K562 (cell line): ENCODE results near the gene GPR35. TPM values are rescaled to one million over a fixed set of nuclear protein-coding genes. Genes with fewer than 3 reads are reported as not detected.

Source experiments
- ATAC-seq: fragments of 200-7000 bp; cut with Tn5 transposase; 3 replicates; pipeline ENCODE4 v1.9.1; 2020; ENCODE audit warnings: moderate library complexity
- BruUV-seq: library from RNA; stranded (reverse); fragments of 400-500 nt; replicated peaks from 2 replicates; lab custom pipeline; 2021; lab: Mats Ljungman, UMichigan
- CTCF ChIA-PET: fragments of 300-600 bp; formaldehyde crosslinking; extraction: SDS; loops from one replicate; lab custom pipeline; 2021; ENCODE audit warnings: low intra/inter-chr PET ratio; lab: Yijun Ruan, JAX
- POLR2A ChIA-PET: fragments of 300-600, 350-650 bp; sonication (Branson Sonifier 250); formaldehyde crosslinking; extraction: SDS; loops from one replicate; lab custom pipeline; 2021; ENCODE audit warnings: antibody characterized with exemption, inconsistent platforms; lab: Yijun Ruan, JAX
- DNase-seq, 4 experiments: peaks; one replicate each; pipeline versions ENCODE4 v3.0.0 to v3.0.0-alpha.2; 2011 to 2018; ENCODE audit warnings: low spot score in 3 of 4, mixed read lengths in 3 of 4; ENCODE audit errors: extremely low read depth in 1 of 4
- FAIRE-seq: peaks from 2 replicates; lab custom pipeline; 2011; peaks lifted over from hg19 to GRCh38; lab: Jason Lieb, UNC
- H2AFZ ChIP-seq: 2 replicates; pipeline ENCODE4 v1.6.0; 2011; ENCODE audit warnings: low read depth, low read length, control low read depth, inconsistent platforms
- H3K27ac ChIP-seq: fragments of 200-600 bp; 3 replicates; pipeline ENCODE4 v1.8.0; 2011; ENCODE audit warnings: low read depth, mild to moderate bottlenecking, control low read depth, inconsistent platforms, low read length, moderate library complexity, mixed read lengths; ENCODE audit errors: extremely low read depth
- H3K27me3 ChIP-seq, 2 experiments: fragments of 300-600 bp in 1 of 2; 2 replicates in 1 of 2; 3 replicates in 1 of 2; pipeline versions ENCODE4 v1.6.0 to v1.8.0; 2011; ENCODE audit warnings: inconsistent platforms in 2 of 2, low read length in 2 of 2, mild to moderate bottlenecking in 1 of 2, mixed read lengths in 1 of 2, moderate library complexity in 1 of 2; ENCODE audit not compliant: control insufficient read depth in 2 of 2, insufficient read depth in 2 of 2
- H3K36me3 ChIP-seq: fragments of 300-600 bp; 3 replicates; pipeline ENCODE4 v1.8.0; 2011; ENCODE audit warnings: mild to moderate bottlenecking, low read length, inconsistent platforms; ENCODE audit not compliant: control insufficient read depth, insufficient read depth
- H3K4me1 ChIP-seq, 2 experiments: fragments of 200-600 bp in 1 of 2; replicated peaks in 1 of 2; 2 replicates in 1 of 2; 3 replicates in 1 of 2; pipeline versions ENCODE4 v1.5.1 to v1.8.0; 2011; ENCODE audit warnings: inconsistent platforms in 2 of 2, low read length in 2 of 2, mild to moderate bottlenecking in 1 of 2, mixed read lengths in 1 of 2, moderate library complexity in 1 of 2; ENCODE audit not compliant: control insufficient read depth in 2 of 2, insufficient read depth in 2 of 2
- H3K4me2 ChIP-seq: 2 replicates; pipeline ENCODE4 v1.6.1; 2011; ENCODE audit warnings: low read length, control low read depth, inconsistent platforms, mixed read lengths; ENCODE audit not compliant: insufficient read depth
- H3K4me3 ChIP-seq: fragments of 200-600 bp; sonication (generic), shearing (Covaris generic); 2 replicates; pipeline ENCODE4 v1.5.1; 2016; ENCODE audit warnings: control low read depth, inconsistent platforms
- H3K79me2 ChIP-seq: fragments of 200-600 bp; 3 replicates; pipeline ENCODE4 v1.8.0; 2011; ENCODE audit warnings: low read length, inconsistent platforms; ENCODE audit not compliant: control insufficient read depth, insufficient read depth
- H3K9ac ChIP-seq, 2 experiments: 2 replicates each; pipeline versions ENCODE4 v1.6.0 to v1.6.1; 2011; ENCODE audit warnings: low read depth in 2 of 2, low read length in 2 of 2, control low read depth in 1 of 2, inconsistent platforms in 1 of 2, mild to moderate bottlenecking in 1 of 2, mixed read lengths in 1 of 2; ENCODE audit not compliant: insufficient read depth in 1 of 2
- H3K9me1 ChIP-seq: one replicate; pipeline ENCODE4 v1.6.0; 2011; ENCODE audit warnings: inconsistent platforms, mild to moderate bottlenecking, low read length, moderate library complexity; ENCODE audit not compliant: control insufficient read depth, insufficient read depth
- H3K9me3 ChIP-seq: replicated peaks from 2 replicates; pipeline ENCODE4 v1.5.1; 2011; ENCODE audit warnings: low read depth, low read length, inconsistent platforms; ENCODE audit not compliant: control insufficient read depth, insufficient read depth
- H4K20me1 ChIP-seq: replicated peaks from 2 replicates; pipeline ENCODE4 v1.6.1; 2011; ENCODE audit warnings: low read length, inconsistent platforms, mixed read lengths; ENCODE audit not compliant: control insufficient read depth, insufficient read depth
- ARID3A ChIP-seq: IDR thresholded peaks from 2 replicates; pipeline ENCODE4 v1.6.1; 2012; ENCODE audit warnings: low read depth, low read length, improper control_type of control experiment, borderline replicate concordance
- BMI1 ChIP-seq: fragments of 150-350 bp; IDR thresholded peaks from 2 replicates; pipeline ENCODE4 v1.6.1; 2014; ENCODE audit warnings: low read length
- CBFA2T2 ChIP-seq: fragments of 450-650 bp; conservative IDR thresholded peaks from 2 replicates; pipeline ENCODE4 v1.6.1; 2017; ENCODE audit warnings: mild to moderate bottlenecking
- CHAMP1 ChIP-seq: fragments of 450-650 bp; IDR thresholded peaks from 2 replicates; pipeline ENCODE4 v1.6.1; 2016; ENCODE audit warnings: mild to moderate bottlenecking
- CREBBP ChIP-seq: IDR thresholded peaks from one replicate; pipeline ENCODE4 v1.6.1; 2012; ENCODE audit warnings: low read depth, mild to moderate bottlenecking, control low read depth, inconsistent platforms, low read length
- CTBP1 ChIP-seq: fragments of 450-650 bp; IDR thresholded peaks from 2 replicates; pipeline ENCODE4 v1.6.1; 2016; ENCODE audit warnings: borderline replicate concordance
- ESRRA ChIP-seq: fragments of 450-650 bp; IDR thresholded peaks from 2 replicates; pipeline ENCODE4 v1.6.1; 2014; ENCODE audit warnings: low read depth, mild to moderate bottlenecking, moderate library complexity, borderline replicate concordance
- HOMEZ ChIP-seq: fragments of 250-450 bp; sonication (Bioruptor Pico); IDR thresholded peaks from 2 replicates; pipeline ENCODE4 v1.4.0; 2020; ENCODE audit warnings: mild to moderate bottlenecking, moderate library complexity
- MTA2 ChIP-seq: fragments of 450-650 bp; IDR thresholded peaks from 2 replicates; pipeline ENCODE4 v1.6.1; 2016; ENCODE audit warnings: low read depth
- SMARCA4 ChIP-seq: fragments of 450-650 bp; IDR thresholded peaks from 2 replicates; pipeline ENCODE4 v1.6.1; 2016
- TEAD2 ChIP-seq: fragments of 450-650 bp; IDR thresholded peaks from 2 replicates; pipeline ENCODE4 v1.6.1; 2016; ENCODE audit warnings: missing genetic modification characterization, control low read depth, missing compliant biosample characterization
- TRIM24 ChIP-seq, 2 experiments: fragments of 450-650 bp; IDR thresholded peaks; 2 replicates each; pipeline ENCODE4 v1.6.1; 2016
- ZFP1 ChIP-seq: fragments of 450-650 bp; formaldehyde crosslinking; IDR thresholded peaks from 2 replicates; pipeline ENCODE4 v1.4.0; 2020; ENCODE audit warnings: mild to moderate bottlenecking, mixed read lengths
- ZKSCAN3 ChIP-seq: fragments of 250-450 bp; sonication (Bioruptor Pico); IDR thresholded peaks from 2 replicates; pipeline ENCODE4 v1.4.0; 2020
- ZNF197 ChIP-seq: fragments of 200-800 bp; sonication (Bioruptor generic); IDR thresholded peaks from 2 replicates; pipeline ENCODE4 v1.6.1; 2016; ENCODE audit warnings: low read depth, missing genetic modification characterization, missing compliant biosample characterization
- ZNF780A ChIP-seq: fragments of 250-450 bp; sonication (Bioruptor Pico); IDR thresholded peaks from 2 replicates; pipeline ENCODE4 v1.5.0; 2021; ENCODE audit warnings: mild to moderate bottlenecking
- WGBS: fragments of 100-300 bp; shearing (Covaris generic); methylation state at CpG from one replicate; pipeline ENCODE4 v1.1.6; 2016; ENCODE audit warnings: low coverage, mixed read lengths; ENCODE audit not compliant: insufficient coverage; ENCODE audit errors: missing lambda C conversion rate; 5-methylcytosine and 5-hydroxymethylcytosine counted together
- in situ Hi-C: fragments of 300-500 bp; cut with MboI; formaldehyde crosslinking; loops from 4 replicates; pipeline ENCODE4 v1.15.0; 2018; ENCODE audit warnings: inconsistent platforms, mixed read lengths
- intact Hi-C: fragments of 100-400 bp; cut with micrococcal nuclease; formaldehyde crosslinking; loops from 2 replicates; pipeline ENCODE4 v1.14.2; 2022
- polyA plus RNA-seq, 8 experiments: library from polyadenylated mRNA; depleted of rRNA in 4 of 8; stranded (reverse) in 5 of 8; unstranded in 3 of 8; fragments of >200 nt; fragmentation: Nextera tagmentation in 2 of 8; fragmentation: Illumina TruSeq in 1 of 8; extraction: Ambion mirVana in 2 of 8; extraction: Trizol in 1 of 8; gene quantifications; 2 replicates each; pipeline versions ENCODE4 v1.2.1 to v1.2.3, GENCODE V29; 2011 to 2014; ENCODE audit warnings: inconsistent platforms in 1 of 8, missing spikeins in 1 of 8
- total RNA-seq, 7 experiments: library from RNA; depleted of rRNA in 6 of 7; stranded (reverse); fragments of >200 nt in 6 of 7; fragmentation: Illumina TruSeq in 2 of 7; extraction: Trizol in 2 of 7; gene quantifications; 2 replicates each; pipeline versions ENCODE4 v1.2.1 to v1.2.3, GENCODE V29; 2011 to 2021; ENCODE audit warnings: low replicate concordance in 1 of 7

GPR35 gene
- total and polyA plus RNA-seq, 9 of the 15 experiments (the other 6 are each of a cell fraction or from before 2014, with no cell fraction given) = 0.04 to 0.50 (median 0.29) TPM; not detected in 3

- TF ChIP-seq ARID3A (no peak), ZNF197 (no peak), ZNF780A (CRISPR knock-in tag) (no peak), TEAD2 (no peak), MTA2 (no peak)
Measured at GRCh38 chr2:240593026-240593702, 32.1 kb upstream of the GPR35 start (continued).

GRCh38 chr2:240593703-240594451 is 31.4 kb upstream of the GPR35 start:
- BruUV-seq = no TSS peak
- H3K27ac ChIP-seq = no peak overlapping the region
- no peaks in the 10 kb centered on the region for H4K20me1 ChIP-seq
- no peaks in the 10 kb centered on the region for H3K9me1 ChIP-seq
- no peak overlapping the region for H3K4me2 ChIP-seq
- in situ Hi-C loops = no loop called here
- H3K79me2 ChIP-seq = no peaks in the 10 kb centered on the region; the same call in 2 of the 3 replicates
- H3K4me1 ChIP-seq = peaks cover 0 to 37% of the 10 kb centered on the region in 2 experiments; a peak in 2 of 5 replicates
- ChIA-PET CTCF (no interaction called here), POLR2A (interaction anchor here (0.8 to 1.1 kb wide), 2 partner anchors 9 to 14 kb away, joined by 3 to 4 read pairs; no protein-coding TSS in a partner anchor)
- WGBS = 93% methylated on average over 16 of the region's 19 CpGs
- intact Hi-C loops = no loop called here
- peaks cover 30% of the 10 kb centered on the region; the same call in 2 of the 3 replicates for H3K36me3 ChIP-seq
- H2AFZ ChIP-seq = no peak overlapping the region
- FAIRE-seq = no peak
- no peak for ATAC-seq
- no peak for DNase-seq
- H3K27me3 ChIP-seq = no peaks in the 10 kb centered on the region
- H3K9ac ChIP-seq = no peak overlapping the region; a peak in 1 of 4 replicates
- no peaks in the 10 kb centered on the region for H3K9me3 ChIP-seq
- H3K4me3 ChIP-seq = no peak overlapping the region
- TF ChIP-seq ZKSCAN3 (CRISPR knock-in tag) (no peak), MTA2 (no peak), CTBP1 (no peak), HOMEZ (no peak), ZFP1 (no peak), CHAMP1 (no peak), SMARCA4 (no peak), ESRRA (no peak), CREBBP (no peak), CBFA2T2 (no peak), TRIM24 (IDR thresholded peaks at IDR 0.05) (no peak), BMI1 (no peak)
